Fibroblast of skin of back (primary cell): Measurements from ENCODE around the gene ISCU.
"Not testable (repeated sequence)": the region's sequence is repeated elsewhere in the genome, so short reads cannot be mapped to it uniquely, and the experiment has no call there.

Source experiments
- DNase-seq: peaks from one replicate; pipeline ENCODE4 v3.0.0-alpha.2; 2013

The ISCU gene

DNA sequence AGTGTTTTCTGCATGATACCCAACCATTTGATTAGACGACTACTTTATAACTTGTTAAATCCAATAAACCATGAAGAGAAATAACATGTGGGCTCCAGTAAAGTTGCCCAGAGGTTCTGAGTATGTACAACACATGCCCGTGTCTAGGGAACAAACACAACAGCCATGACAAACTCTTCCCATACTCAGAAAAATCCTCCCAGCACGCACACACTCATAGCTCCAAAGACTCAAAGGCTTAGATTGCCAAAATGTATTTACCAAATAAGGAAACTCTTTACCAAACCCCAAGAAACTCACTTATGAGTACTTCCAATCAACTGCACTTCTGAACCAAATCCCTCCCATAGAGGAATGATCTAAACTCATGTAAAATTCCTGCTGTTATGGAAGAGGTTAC lies 18.7 kb upstream of the ISCU start:
- DNase-seq, result peak; percentile 44

DNA sequence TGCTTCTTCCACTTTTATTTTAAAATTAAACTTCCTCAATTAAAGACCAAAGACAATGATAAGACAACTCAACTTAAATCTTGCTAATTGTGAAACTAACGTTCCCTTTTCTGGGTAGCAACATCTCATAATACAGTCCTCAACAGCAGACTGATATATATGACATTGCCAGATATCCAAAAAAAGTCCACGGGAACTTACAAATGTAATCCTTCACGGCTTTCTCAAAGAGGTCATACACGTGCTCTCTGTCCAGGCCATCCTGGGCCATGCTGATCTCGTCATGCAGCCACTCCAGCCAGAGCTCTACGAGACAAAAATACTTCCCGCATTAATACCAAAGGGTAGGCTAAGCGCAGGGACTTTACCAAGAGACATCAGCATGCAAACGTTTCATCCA lies 14.7 kb upstream of the ISCU start:
- no peak for DNase-seq

DNA sequence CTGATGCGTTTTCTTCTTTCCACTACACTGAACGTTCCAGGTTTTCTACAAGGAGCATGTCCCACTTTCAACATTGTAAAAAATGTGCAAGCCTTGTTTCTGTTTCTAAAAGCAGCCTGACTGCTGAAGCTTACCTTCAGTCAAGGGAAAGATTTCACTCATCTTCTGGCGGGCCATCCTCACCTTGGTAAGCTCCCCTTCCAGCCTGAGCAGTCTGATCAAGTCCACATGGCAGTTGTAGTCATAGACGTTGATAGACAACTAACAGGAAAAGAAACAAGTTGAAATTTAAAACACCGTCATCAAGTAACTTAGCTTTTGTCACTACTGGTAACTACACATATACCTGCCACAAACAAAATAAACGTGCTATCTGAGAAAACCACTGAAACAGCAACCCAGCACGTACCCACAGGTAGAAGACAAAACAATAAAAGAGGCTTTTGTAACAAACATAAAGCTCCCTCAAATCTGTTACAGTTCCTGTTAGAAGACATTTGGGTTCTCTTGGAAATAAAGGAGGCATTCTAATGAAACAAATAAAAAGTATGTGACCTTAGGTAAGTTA lies 13.4 kb upstream of the ISCU start:
- DNase-seq, result no peak

DNA sequence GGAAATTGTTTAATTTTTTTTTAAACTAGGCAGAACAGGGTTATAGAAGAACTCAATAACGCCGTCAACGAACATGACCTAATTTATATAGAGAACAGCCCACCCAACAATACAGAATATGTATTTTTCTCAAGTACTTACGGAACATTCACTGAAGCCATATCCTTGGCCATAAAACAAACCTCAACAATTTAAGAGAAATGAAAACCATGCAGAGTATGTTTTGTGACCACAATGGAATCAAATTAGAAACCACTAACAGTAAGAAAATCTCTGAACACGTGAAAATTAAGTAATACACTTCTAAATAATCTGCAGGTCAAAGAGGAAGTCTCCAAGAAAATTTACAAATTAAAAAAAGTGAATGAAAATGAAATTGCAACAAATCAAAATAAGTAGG lies 10.9 kb upstream of the ISCU start:
- peak; percentile 71 for DNase-seq

DNA sequence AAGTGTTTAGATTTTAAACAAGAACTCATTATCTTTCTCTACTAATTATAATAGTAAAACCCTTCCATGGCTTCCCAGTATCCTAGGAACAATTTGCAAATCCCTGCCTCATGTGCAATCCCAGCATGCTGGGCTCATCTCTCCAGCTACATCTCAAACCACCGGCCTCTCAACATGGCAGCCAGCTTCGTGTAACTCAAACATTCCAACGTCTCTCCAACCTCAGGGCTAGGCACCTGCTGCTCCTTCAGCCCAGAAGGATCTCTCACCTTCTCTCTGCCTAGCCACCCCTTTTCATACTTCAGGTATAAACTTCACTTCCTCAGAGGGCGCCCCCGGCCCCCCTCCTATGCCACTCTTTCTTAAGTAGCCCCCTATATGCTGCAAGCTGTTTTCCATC lies 8.6 kb upstream of the ISCU start:
- no peak for DNase-seq

DNA sequence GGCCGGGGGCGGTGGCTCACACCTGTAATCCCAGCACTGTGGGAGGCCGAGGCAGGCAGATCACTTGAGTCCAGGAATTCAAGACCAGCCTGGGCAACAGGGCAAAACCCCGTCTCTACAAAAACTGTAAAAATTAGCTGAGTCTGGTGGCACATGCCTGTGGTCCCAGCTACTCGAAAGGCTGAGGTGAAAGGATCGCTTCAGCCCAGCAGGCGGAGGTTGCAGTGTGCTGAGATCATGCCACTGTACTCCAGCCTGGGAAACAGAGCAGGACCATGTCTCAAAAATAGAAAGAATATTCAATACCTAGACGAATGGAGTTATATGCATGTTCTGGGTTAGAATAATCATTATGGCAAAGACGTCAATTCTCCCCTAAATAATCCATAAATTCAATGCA lies 7.0 kb upstream of the ISCU start:
- not testable (repeated sequence) for DNase-seq

DNA sequence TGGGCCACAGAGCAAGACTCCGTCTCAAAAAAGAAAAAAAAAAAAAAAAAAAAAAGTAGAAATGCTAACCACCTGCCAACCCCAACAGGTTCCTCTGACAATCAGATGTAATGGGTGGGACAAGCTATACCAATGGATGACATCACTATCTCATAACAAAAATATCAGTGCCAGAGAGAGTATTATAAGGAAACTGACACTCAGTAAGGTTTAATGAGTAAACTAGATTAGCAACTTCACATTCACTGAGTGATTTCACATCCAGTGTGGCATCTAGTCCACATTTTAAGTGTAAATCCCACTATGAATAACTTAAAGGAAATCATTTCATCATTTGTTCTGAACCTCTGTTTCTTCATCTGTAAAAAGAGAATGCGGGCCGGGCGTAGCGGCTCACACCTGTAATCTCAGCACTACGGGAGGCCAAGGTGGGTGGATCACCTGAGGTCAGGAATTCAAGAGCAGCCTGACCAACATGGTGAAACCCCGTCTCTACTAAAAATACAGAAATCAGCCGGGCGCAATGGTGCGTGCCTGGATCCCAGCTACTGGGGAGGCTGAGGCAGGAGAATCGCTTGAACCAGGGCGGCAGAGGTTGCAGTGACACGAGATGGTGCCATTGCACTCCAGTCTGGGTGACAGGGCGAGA lies 3.3 kb upstream of the ISCU start:
- DNase-seq, result no peak

DNA sequence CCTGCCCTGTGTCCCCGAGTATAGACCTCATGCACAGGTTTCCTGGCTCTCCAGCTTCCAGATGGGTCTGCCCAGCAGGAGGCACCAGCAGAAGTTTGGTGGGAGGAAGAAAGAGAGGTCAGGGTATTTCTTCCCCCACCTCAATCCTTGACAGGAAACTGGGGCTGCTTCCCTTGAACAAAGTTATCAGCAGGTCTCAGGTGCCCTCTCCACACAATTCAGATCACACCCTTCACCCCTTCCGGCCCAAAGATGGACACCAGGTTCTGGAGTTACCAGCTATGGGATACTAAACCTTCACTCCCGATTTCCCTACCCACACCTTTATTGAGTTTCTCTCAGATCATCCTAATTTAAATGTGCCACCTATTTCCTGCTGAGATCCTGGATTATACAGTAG lies 2.6 kb upstream of the ISCU start:
- no peak for DNase-seq

DNA sequence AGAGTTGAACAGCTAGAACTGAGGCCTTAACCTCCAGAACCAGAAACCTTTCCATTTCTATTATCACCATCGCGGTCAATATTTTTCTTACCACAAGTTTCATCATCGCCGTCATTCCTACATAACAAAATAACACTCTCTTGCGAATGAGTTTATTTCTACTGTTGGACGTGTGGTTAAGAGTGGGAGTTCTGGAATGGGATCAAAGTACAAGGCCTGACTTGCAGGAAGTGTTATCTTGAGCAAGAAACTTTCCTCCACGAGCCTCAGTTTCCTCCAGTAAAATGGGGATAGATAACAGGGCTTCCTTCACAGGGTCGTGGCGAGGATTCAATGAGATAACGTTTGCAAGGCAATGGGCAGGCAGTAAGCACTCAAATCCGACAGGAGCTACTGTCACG lies 2.1 kb upstream of the ISCU start:
- DNase-seq, result no peak

DNA sequence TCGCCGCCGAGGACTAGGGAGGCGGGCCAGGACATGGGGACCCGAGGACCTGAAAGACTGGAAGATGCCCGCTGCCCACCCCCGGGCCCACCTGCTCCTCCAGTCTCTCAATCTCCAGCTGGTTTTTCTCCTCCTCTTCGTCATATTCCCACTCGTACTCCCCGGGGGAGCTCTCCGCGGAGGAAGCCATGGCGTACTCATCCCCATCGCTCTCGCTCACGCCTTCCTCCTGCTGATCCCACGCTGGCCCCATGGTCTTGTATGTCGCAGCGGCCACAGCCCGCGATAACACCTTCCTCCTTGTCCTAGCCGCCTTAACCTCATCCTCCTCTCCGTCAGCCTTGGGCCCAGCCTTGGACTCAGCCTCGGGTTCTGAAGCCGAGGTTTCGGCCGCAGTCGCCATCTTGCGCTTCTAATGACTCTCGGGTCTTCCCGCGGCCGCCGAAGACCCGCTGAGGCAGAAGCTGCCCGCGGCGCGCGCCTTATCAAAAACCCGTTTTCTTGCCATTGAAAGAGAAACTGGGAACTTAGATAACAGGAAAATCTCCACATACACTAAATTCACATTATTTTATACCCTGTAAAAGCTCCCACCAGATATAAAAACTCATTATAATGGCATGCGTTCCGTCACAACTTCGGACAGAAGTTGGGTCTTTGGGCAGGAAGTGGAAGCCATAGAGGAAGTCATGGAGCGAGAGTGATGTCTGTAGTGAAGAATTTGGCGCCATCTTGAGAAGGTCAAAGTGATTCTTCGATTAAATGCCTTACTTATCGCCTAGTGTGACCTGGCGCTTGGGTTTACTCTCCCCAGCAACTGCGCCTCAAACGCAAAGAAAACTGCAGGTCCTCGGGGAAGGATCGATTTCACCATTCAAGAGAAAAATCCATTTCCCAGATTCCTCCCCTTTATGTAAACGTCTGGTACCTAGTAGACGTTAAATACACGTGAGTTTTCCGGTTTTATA lies 1.4 kb upstream of the ISCU start, which contains the start of gene SART3:
SART3 (minus strand) TSS at position 422 of the 968 bp plus-strand sequence; CDS start at position 403, 19 bp downstream.
- DNase-seq, result peak; percentile 91

DNA sequence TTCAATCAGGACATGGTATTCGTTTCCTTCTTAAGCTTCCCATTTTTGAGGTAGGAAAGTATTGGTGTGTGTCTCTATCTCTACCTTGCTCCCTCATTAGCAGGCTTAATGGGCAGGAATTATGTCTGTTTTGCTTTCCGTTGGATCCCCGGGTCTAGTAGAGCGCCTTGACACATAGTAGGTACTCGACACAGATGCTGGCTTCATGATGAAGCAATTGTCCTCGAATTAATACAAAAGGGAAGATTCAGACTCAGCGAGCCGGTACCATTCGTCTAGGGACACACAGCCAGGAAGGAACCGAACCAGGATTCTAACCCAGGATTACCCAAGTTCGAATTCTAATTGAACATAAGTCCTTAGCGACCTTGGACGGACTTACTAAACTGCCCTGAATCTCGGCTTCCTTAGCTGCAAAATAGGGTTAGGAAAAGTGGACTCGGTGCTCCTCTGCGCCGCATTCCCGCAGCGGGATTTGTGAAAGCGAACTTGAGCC lies 496 bp upstream of the ISCU start:
- no peak for DNase-seq

DNA sequence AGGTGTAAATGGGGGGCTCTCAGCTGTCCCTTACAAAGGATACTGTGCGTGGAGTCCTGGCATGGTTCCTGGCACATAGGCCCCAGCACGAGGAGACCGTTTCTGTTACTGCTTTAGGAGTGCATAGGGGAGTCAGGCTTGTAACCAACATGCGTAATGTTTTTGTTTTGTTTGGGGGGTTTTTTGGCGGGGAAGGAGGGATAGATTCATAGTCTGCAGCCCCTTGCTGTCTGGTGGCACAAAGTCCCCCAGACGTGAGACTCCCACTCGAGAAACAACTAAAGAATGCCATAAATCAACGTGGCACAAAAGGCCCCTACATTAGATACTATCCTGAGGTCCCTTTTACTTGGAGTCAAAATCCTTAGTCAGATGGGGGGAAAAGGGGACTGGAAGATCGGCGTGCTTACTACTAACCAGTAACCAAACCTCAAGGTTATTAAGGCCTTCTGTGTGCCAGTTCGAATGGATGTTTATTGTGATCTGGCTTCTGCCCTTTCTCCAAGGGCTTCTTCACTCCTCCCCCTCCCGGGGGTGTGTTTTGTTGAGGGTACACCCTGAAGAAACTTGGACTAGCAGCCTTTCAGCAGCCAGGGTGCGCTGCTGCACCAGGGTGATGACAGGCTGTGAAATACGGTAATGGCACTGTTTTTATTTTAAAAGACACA lies 874 bp downstream of the ISCU start:
- DNase-seq, result peak; percentile 91

DNA sequence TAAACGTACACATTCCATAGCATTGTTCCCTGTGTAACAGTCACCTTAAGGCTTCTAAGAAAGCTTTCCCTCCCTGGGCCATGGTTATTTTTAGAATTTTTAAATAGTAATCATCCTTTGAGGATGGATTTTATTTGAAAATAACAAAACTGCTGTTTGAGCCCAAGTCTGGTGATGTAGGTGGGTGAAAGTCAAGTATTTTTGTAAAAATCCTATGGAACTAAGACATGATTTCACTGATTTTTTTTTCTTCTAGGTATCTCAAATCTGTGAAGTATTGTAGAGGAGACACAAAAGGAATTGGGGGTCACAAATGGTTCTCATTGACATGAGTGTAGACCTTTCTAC lies 1.4 kb downstream of the ISCU start:
- no peak for DNase-seq

DNA sequence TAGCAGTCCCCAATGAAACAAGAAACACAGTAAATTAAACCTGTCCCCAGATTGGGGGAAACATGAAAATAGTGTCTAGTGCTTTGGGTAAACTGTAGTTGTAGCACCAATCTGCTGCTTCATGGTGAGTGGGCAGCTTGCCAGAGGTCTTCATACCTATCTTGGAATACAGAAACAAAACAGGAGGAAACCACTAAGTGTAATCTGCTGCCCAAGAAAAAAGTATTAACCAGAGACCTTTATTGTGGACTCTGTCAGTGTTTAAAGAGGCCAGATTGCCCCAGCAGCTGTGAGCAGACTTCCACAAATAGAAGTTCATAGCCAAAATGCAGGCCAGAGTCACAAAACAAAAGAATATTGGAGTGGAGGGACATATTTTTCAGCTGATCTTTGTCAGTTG lies 2.3 kb downstream of the ISCU start:
- no peak for DNase-seq

DNA sequence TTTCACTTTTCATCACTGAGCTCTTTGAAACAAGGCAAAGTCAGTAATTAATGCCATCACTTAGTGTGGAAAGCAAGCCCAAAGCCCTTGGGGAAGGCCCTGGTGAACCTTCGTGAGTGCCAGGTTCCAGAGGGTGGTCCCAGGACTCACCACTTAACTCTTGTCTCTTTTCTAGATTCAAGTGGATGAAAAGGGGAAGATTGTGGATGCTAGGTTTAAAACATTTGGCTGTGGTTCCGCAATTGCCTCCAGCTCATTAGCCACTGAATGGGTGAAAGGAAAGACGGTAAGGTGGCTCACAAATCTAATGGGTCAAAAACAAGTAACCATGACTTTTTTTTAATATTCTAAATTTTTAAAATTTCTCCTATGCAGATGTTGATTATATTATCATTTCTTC lies 2.8 kb downstream of the ISCU start:
- no peak for DNase-seq

DNA sequence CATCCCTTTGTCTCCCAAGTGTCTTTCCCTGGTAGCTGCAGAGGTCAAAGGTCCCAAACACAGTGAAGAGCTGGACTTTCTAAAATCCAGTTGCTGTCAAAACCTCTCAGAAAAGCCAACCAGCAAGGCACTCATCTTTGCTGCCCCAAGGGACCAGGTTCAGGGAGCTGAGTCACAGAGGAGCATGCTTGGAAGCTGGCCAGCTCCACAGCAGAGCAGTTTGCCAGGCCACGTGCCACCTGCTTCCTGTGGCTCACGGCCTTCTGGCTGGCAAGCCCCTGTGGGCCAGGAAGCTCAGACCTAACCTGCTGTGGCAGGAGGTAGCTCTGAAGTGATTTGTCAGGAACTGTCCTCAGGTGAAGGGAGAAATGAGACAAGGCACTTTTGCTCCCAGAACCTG lies 3.6 kb downstream of the ISCU start:
- peak; percentile 81 for DNase-seq

DNA sequence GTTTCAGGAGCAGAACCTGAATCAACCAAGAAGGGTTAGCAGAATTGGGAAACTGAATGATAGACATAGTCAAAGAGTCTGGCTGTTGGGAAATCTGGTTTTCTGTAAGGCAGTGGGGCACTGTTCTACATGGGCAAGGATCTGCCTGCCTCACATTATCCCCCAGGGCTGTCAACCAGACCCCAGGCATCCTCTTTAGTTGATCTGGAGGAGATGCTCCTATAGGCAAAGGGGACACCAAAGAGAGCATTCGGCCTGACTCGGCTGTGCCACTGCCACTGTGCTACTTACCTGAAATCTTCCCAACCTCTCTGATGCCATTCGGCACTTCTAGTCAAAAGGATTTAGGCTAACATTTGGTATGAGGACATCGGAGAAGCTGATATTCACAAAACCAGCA lies 4.1 kb downstream of the ISCU start:
- no peak for DNase-seq

DNA sequence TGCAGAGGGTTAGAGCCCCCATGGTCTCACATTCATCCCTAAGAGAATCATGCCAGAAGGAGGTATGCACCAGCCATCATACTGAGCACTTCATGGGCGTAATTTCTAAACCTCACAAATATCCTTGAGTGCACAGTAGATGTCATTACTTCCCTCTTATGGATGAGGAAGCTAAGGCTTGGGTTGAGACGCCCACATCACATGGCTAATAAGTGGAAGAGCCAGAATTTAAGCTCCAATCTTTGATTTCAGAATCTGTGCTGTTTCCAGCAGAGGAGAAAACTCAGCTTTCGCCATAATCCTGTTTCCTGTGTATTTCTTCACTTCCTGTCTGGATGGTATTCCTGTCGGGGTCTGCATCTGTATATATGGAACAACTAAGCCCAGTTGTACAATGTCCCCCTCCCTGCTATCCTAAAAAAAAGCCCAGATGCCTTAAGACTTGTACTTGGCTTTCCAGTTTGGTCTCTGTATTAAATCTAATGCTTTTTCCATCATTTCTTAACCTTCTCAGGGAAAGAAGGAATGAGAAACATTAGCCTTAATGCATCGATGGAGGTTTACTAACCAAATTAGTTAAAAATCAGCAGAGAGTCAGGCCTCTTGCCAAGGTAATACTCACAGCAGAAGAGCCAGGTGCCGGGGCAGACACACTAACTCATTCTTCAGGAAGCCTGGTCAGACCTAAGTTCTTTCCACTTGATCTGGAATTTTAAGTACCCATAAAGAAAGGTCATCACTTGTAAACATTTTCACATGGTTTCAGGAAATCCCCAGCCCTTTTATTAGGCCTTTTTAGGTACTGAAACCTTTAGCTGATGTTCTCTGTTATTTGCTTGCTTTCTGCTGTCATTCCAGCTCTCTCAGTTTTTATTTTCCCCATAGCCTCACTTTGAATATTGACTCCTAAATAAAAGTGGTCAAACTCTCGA lies 5.3 kb downstream of the ISCU start:
- DNase-seq, result no peak

DNA sequence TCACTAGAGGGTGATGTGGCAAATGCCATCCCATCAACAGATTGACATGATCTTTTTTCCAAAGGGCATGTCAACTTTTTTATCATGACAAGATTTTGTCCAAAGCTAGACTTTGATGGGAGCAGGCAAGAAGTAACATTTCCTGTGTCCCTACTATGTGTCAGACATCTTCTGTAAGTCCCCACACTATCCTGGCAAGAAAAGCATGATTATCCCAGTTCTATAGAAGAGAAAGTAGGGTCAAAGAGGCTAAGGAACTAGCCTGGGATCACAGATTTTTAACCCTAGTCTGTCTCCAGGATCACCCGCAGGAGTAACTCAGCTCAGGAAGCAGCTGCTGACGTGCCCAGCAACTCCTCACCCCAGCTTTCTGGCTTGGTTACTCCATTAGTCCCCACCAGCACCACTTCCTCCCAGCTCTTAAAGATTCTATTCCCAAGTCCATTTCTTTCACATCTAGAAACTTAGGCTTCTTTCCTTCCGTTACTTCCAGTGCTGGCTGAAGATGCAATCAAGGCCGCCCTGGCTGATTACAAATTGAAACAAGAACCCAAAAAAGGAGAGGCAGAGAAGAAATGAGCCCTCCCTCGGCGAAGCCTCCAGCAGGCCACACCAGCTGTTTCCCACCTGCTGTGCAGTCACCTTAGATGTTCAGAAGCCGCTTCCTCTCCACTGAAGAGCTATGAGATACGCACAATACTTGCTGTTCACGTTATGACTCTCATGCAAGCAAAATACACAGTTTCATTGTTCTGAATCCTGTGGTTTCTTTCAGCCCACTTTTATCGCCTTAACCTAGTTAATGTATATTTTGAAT lies 6.2 kb downstream of the ISCU start:
- no peak for DNase-seq

DNA sequence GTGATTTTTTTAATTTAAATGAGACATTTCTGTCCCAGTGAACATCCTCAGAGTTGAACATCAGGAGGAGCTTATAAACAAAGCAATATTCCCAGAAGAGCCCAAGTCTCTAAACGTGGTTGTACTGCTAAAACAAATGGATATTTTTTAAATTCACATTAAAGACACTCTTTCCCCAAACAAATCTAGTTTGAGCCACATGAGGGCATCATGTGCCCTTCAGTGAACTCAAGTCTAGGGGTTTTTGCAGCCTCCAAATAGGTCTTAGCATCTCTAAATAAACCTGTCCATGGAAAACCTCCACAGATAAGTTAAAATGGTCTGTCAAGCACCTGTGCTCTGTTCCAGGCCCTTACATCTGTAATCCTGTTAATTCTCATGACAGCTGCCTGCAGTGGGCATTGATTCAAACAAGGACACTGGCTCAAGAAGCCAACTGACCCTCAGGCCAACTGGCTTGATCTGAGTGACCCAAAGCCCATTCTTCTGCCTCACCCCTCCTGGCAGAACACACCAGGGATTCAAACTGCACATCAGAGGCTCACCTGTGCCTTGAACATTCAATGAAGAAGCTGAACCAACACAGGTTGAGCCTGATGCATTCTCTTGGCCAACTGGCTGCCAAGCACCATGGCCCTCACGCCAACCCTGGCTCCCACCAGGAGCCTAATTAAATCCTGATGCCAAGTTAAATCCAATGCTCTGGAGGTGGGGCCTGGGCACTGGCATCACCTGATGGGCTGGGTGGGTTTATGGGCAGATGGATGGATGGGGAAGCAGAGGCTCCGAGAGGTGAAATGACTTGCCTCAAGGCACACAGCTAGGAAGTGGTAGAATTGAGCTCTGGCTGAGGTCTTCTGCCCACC lies 8.6 kb downstream of the ISCU start:
- peak; percentile 64 for DNase-seq
